Esophagus muscularis mucosa (tissue), 4 donors: Measurements from ENCODE around the gene PHF19.

Source experiments
- EP300 ChIP-seq: sonication (generic); formaldehyde crosslinking; IDR thresholded peaks from one replicate; pipeline ENCODE4 v1.6.1; 2017; ENCODE audit warnings: antibody characterized with exemption
- POLR2A ChIP-seq: fragments of 450-650 bp; IDR thresholded peaks from one replicate; pipeline ENCODE4 v1.6.1; 2017; ENCODE audit warnings: antibody characterized with exemption, moderate library complexity, mild to moderate bottlenecking, low read depth
- POLR2AphosphoS5 ChIP-seq, 2 donors: sonication (generic); formaldehyde crosslinking; IDR thresholded peaks; one replicate each; pipeline ENCODE4 v1.6.1; 2017; ENCODE audit warnings: antibody characterized with exemption in 2 of 2
- TF ChIP-seq, protein P1 (sequence below), 3 experiments: fragments of 200-600 bp in 2 of 3; fragments of 450-650 bp in 1 of 3; sonication (generic) in 2 of 3; IDR thresholded peaks; one replicate each; pipeline ENCODE4 v1.5.1; 2017 to 2019; ENCODE audit warnings: antibody characterized with exemption in 3 of 3, mild to moderate bottlenecking in 2 of 3, moderate library complexity in 1 of 3

DNA sequence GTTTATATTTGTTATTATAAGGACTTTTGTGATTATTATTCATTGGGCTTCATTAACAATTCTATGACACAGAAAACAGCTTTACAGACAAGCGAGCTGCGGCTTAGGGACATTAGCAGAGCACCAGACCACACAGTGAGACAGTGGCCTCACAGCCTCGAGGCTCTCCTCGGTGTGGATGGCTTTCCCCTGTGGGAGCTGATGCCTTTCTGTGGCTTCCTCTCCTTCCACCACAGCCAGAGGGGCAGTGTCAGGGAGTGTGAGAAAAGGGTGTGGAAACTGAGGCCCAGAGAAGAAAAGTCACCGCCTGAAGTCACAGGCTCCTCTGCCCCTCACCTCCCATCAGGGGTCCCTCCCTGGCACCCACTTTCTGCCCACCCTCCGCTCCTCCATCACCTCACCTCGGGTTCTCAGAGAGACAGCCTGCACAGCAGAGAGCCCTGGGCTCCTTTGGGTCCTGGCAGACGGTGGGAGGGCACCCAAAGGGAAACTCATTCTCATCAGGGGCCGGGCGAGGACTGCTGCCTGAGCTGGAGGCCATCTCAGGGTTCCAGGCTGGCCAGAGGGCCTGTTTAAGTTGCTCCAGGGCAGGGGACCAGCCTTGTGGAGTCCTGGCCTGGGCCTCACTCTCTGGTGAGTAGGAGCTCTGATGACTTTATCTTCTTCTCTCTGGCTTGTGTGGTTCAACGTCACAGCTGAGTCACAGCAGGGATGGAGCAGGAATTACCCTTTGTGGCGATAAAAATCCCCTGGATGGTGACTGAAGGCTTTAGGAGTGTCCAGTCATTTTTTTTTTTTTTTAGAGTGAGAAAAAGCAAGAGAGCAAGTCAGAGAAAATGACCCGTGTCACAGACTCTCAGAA lies 48.8 kb upstream of the PHF19 start:
- TF ChIP-seq POLR2AphosphoS5 (IDR thresholded peaks at IDR 0.05), result peak in 1 of 2 donors; percentile 7
- TF ChIP-seq, protein P1, sequence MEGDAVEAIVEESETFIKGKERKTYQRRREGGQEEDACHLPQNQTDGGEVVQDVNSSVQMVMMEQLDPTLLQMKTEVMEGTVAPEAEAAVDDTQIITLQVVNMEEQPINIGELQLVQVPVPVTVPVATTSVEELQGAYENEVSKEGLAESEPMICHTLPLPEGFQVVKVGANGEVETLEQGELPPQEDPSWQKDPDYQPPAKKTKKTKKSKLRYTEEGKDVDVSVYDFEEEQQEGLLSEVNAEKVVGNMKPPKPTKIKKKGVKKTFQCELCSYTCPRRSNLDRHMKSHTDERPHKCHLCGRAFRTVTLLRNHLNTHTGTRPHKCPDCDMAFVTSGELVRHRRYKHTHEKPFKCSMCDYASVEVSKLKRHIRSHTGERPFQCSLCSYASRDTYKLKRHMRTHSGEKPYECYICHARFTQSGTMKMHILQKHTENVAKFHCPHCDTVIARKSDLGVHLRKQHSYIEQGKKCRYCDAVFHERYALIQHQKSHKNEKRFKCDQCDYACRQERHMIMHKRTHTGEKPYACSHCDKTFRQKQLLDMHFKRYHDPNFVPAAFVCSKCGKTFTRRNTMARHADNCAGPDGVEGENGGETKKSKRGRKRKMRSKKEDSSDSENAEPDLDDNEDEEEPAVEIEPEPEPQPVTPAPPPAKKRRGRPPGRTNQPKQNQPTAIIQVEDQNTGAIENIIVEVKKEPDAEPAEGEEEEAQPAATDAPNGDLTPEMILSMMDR (IDR thresholded peaks at IDR 0.05), result no peak
- TF ChIP-seq EP300, result no peak
- TF ChIP-seq POLR2A, result no peak
